Brain microvascular endothelial cell (primary cell): ENCODE results near the gene AP1S2.
A peak's percentile ranks its signal among the peaks of the same experiment; 100 is the strongest.

Source experiments
- DNase-seq: peaks from one replicate; pipeline ENCODE4 v3.0.0-alpha.2; 2020
- H3K27ac ChIP-seq: fragments of 250-450 bp; sonication (Bioruptor Pico); 2 replicates; pipeline ENCODE4 v1.5.1; 2020; ENCODE audit warnings: mild to moderate bottlenecking, moderate library complexity
- H3K27me3 ChIP-seq: fragments of 250-450 bp; sonication (Bioruptor Pico); replicated peaks from 2 replicates; pipeline ENCODE4 v1.5.1; 2020; ENCODE audit warnings: mild to moderate bottlenecking
- H3K36me3 ChIP-seq: fragments of 250-450 bp; sonication (Bioruptor Pico); replicated peaks from 2 replicates; pipeline ENCODE4 v1.5.1; 2020; ENCODE audit warnings: mild to moderate bottlenecking
- H3K4me3 ChIP-seq: 2 replicates; pipeline ENCODE4 v1.5.1; 2011; ENCODE audit warnings: low read depth, mild to moderate bottlenecking, control low read depth, low read length, moderate library complexity
- in situ Hi-C: cut with HindIII; loops from 2 replicates; pipeline ENCODE4 v1.10.0; 2017; ENCODE audit warnings: low sequenced_read_pairs, low pct_ligation_motif_present
- TF ChIP-seq, protein P1 (sequence below): IDR thresholded peaks from 2 replicates; pipeline ENCODE4 v1.5.1; 2011; ENCODE audit warnings: low read depth, mild to moderate bottlenecking, moderate library complexity, low read length, control low read depth, inconsistent platforms; ENCODE audit errors: missing control alignments

AP1S2 gene

GRCh38 chrX:15804563-15804962, 50.0 kb downstream of the AP1S2 start:
- in situ Hi-C loops: no loop called here
- no peak for DNase-seq
- H3K27ac ChIP-seq: no peak overlapping the region
- H3K4me3 ChIP-seq: no peak overlapping the region
- H3K36me3 ChIP-seq: peaks cover 30% of the 10 kb centered on the region
- TF ChIP-seq, protein P1, sequence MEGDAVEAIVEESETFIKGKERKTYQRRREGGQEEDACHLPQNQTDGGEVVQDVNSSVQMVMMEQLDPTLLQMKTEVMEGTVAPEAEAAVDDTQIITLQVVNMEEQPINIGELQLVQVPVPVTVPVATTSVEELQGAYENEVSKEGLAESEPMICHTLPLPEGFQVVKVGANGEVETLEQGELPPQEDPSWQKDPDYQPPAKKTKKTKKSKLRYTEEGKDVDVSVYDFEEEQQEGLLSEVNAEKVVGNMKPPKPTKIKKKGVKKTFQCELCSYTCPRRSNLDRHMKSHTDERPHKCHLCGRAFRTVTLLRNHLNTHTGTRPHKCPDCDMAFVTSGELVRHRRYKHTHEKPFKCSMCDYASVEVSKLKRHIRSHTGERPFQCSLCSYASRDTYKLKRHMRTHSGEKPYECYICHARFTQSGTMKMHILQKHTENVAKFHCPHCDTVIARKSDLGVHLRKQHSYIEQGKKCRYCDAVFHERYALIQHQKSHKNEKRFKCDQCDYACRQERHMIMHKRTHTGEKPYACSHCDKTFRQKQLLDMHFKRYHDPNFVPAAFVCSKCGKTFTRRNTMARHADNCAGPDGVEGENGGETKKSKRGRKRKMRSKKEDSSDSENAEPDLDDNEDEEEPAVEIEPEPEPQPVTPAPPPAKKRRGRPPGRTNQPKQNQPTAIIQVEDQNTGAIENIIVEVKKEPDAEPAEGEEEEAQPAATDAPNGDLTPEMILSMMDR: no peak
- no peaks in the 10 kb centered on the region for H3K27me3 ChIP-seq

- TF ChIP-seq, protein P1: no peak
- H3K36me3 ChIP-seq: peaks cover 12% of the 10 kb centered on the region
- H3K27ac ChIP-seq: no peak overlapping the region
Measured at GRCh38 chrX:15797707-15798106, 56.9 kb downstream of the AP1S2 start.

GRCh38 chrX:15790769-15791290, 63.8 kb downstream of the AP1S2 start:
- no peak for DNase-seq

More at GRCh38 chrX:15797707-15798106, 56.9 kb downstream of the AP1S2 start:
- Histone ChIP-seq H3K27me3 (no peaks in the 10 kb centered on the region), H3K4me3 (no peak overlapping the region)
- in situ Hi-C loops: no loop called here
- no peak for DNase-seq

GRCh38 chrX:15789979-15790768, 64.4 kb downstream of the AP1S2 start, which contains the start of gene ZRSR2:
ZRSR2 (plus strand) TSS chrX:15790484; CDS start chrX:15790496, 12 bp downstream.
- Histone ChIP-seq H3K36me3 (peaks cover 2% of the 10 kb centered on the region), H3K27me3 (no peaks in the 10 kb centered on the region), H3K27ac (peak within 1 kb of the TSS; percentile 46), H3K4me3 (peak within 1 kb of the TSS; percentile 98)
- TF ChIP-seq, protein P1: no peak
- DNase-seq: peak; percentile 85
- in situ Hi-C loops: no loop called here

More at GRCh38 chrX:15790769-15791290, 63.8 kb downstream of the AP1S2 start:
- in situ Hi-C loops: no loop called here
- Histone ChIP-seq H3K27ac (peak overlapping the region; percentile 46), H3K27me3 (no peaks in the 10 kb centered on the region), H3K36me3 (peaks cover 2% of the 10 kb centered on the region), H3K4me3 (peak overlapping the region; percentile 98)
- TF ChIP-seq, protein P1: no peak

DNA sequence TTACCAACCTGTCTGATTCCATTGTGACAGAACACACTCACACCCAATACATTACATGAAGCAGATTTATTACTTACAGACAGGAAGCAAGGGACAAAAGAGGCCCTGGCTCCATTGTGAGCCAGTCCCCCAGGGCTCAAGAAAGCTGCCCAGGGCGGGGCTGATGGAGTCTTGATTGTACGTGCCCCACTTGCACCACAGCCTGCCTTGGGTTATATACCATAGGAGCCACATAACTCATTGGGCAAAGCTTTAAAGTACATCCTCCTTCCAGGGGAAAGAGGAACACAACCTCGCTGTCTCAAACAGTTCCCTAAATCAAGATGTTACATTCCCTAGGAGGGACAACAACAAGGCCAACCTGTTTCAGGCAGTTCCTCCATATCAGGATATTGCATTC, 67.7 kb downstream of the AP1S2 start:
- H3K27me3 ChIP-seq: no peaks in the 10 kb centered on the region
- H3K36me3 ChIP-seq: no peaks in the 10 kb centered on the region
- TF ChIP-seq, protein P1: no peak
- H3K4me3 ChIP-seq: no peak overlapping the region
- no peak for DNase-seq
- no peak overlapping the region for H3K27ac ChIP-seq
- in situ Hi-C loops: no loop called here
